Stomach (tissue), 9 donors: ENCODE measurements around the gene SPTSSB. TPM values are rescaled to one million over a fixed set of nuclear protein-coding genes. Genes with fewer than 3 reads are reported as not detected.

ENCODE experiments used
- DNase-seq, 2 donors: peaks; one replicate each; pipeline versions ENCODE4 v3.0.0 to v3.0.0-alpha.2; 2013 to 2019
- H3K27ac ChIP-seq, 5 donors: fragments of 200-600 bp in 4 of 5; sonication (generic) in 4 of 5; one replicate each; pipeline ENCODE4 v1.5.1; 2013 to 2019; ENCODE audit warnings: mild to moderate bottlenecking in 1 of 5, moderate library complexity in 1 of 5
- H3K27me3 ChIP-seq, 3 donors: fragments of 200-600 bp; sonication (generic); one replicate each; pipeline ENCODE4 v1.5.1; 2017 to 2019; ENCODE audit warnings: mixed run types in 1 of 3
- H3K36me3 ChIP-seq, 4 donors: fragments of 200-600 bp; sonication (generic); 1 replicate in 3 of 4; 2 replicates in 1 of 4; pipeline ENCODE4 v1.5.1; 2016 to 2019
- H3K4me1 ChIP-seq, 4 donors: fragments of 200-600 bp; sonication (generic); one replicate each; pipeline ENCODE4 v1.5.1; 2016 to 2019
- H3K4me3 ChIP-seq, 4 donors: fragments of 200-600 bp; sonication (generic) in 3 of 4; one replicate each; pipeline ENCODE4 v1.5.1; 2016 to 2019; ENCODE audit warnings: mild to moderate bottlenecking in 1 of 4
- H3K9me3 ChIP-seq, 4 donors: fragments of 200-600 bp; sonication (generic); one replicate each; pipeline ENCODE4 v1.5.1; 2016 to 2019
- EP300 ChIP-seq: sonication (generic); formaldehyde crosslinking; IDR thresholded peaks from one replicate; pipeline ENCODE4 v1.6.1; 2017; ENCODE audit warnings: antibody characterized with exemption
- POLR2A ChIP-seq, 4 donors: fragments of 450-650 bp; IDR thresholded peaks; one replicate each; pipeline ENCODE4 v1.6.1; 2016; ENCODE audit warnings: antibody characterized with exemption in 4 of 4, control low read depth in 2 of 4, mild to moderate bottlenecking in 1 of 4, moderate library complexity in 1 of 4
- POLR2AphosphoS5 ChIP-seq, 3 donors: sonication (generic); formaldehyde crosslinking; IDR thresholded peaks; one replicate each; pipeline ENCODE4 v1.6.1; 2016; ENCODE audit warnings: antibody characterized with exemption in 3 of 3
- WGBS, 5 donors: extraction: QIAGEN DNeasy Blood & Tissue Kit in 3 of 5; methylation state at CpG; one replicate each; pipeline versions ENCODE4 v1.1.5 to v1.1.7; 2013 to 2018; 5-methylcytosine and 5-hydroxymethylcytosine counted together
- intact Hi-C: fragments of 100-400 bp; cut with DNase I; formaldehyde crosslinking; loops from one replicate; pipeline ENCODE4 v1.15.1; 2023; ENCODE audit warnings: low total_unique reads
- polyA plus RNA-seq, 3 donors: library from polyadenylated mRNA; stranded (reverse); fragments of 200-250 nt; gene quantifications; one replicate each; pipeline ENCODE4 v1.2.3, GENCODE V29; 2013
- total RNA-seq, 5 donors: library from RNA; depleted of rRNA; stranded (reverse); fragments of >200 nt; gene quantifications; one replicate each; pipeline versions ENCODE4 v1.1.0 to v1.2.3, GENCODE V29; 2014 to 2016
- TF ChIP-seq, protein P1 (sequence below), 7 experiments: fragments of 450-650 bp in 4 of 7; fragments of 200-600 bp in 3 of 7; sonication (generic) in 3 of 7; IDR thresholded peaks; one replicate each; pipeline ENCODE4 v1.5.1; 2016 to 2019; ENCODE audit warnings: antibody characterized with exemption in 7 of 7, control low read depth in 2 of 7, mild to moderate bottlenecking in 1 of 7
- donor health status: healthy with polysubstance abuse.
- donor health status: Bipolar disorder and iron deficiency.
- donor health status: healthy.

The SPTSSB gene
- total and polyA plus RNA-seq, 8 donors = 0.29 to 86.3 (median 12.1) TPM

DNA sequence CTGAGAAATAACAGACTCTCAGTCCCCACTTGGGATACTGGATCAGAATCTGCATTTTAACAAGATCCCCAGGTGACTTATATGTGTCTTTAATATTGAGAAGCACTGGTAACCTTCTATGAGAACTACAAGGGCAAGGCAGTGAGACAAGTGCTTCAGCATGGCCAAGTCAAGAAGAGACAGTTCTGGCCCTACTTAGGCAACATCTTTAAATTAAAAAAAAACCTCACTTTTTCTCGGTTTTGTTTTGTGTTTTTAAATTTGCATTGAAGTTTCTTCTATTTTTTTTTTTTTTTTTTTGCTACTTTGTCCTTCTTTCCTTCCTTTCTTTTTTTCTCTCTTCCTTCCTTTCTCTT, 42.5 kb upstream of the SPTSSB start:
- Histone ChIP-seq H3K27me3 (no peaks in the 10 kb centered on the region), H3K27ac (peak overlapping the region in 1 of 5 donors; percentile 39), H3K4me3 (no peak overlapping the region), H3K4me1 (peaks cover 18 to 34% (median 23%) of the 10 kb centered on the region in 4 donors), H3K36me3 (no peaks in the 10 kb centered on the region), H3K9me3 (no peaks in the 10 kb centered on the region)
- intact Hi-C loops = no loop called here
- no peak for DNase-seq
- TF ChIP-seq EP300 (no peak), POLR2A (IDR thresholded peaks at IDR 0.05) (no peak), POLR2AphosphoS5 (IDR thresholded peaks at IDR 0.05) (no peak)
- TF ChIP-seq, protein P1, sequence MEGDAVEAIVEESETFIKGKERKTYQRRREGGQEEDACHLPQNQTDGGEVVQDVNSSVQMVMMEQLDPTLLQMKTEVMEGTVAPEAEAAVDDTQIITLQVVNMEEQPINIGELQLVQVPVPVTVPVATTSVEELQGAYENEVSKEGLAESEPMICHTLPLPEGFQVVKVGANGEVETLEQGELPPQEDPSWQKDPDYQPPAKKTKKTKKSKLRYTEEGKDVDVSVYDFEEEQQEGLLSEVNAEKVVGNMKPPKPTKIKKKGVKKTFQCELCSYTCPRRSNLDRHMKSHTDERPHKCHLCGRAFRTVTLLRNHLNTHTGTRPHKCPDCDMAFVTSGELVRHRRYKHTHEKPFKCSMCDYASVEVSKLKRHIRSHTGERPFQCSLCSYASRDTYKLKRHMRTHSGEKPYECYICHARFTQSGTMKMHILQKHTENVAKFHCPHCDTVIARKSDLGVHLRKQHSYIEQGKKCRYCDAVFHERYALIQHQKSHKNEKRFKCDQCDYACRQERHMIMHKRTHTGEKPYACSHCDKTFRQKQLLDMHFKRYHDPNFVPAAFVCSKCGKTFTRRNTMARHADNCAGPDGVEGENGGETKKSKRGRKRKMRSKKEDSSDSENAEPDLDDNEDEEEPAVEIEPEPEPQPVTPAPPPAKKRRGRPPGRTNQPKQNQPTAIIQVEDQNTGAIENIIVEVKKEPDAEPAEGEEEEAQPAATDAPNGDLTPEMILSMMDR (IDR thresholded peaks at IDR 0.05) = no peak
- 71 to 83% (median 79%) methylated on average over 1 of the region's 1 CpG for WGBS, 5 donors

DNA sequence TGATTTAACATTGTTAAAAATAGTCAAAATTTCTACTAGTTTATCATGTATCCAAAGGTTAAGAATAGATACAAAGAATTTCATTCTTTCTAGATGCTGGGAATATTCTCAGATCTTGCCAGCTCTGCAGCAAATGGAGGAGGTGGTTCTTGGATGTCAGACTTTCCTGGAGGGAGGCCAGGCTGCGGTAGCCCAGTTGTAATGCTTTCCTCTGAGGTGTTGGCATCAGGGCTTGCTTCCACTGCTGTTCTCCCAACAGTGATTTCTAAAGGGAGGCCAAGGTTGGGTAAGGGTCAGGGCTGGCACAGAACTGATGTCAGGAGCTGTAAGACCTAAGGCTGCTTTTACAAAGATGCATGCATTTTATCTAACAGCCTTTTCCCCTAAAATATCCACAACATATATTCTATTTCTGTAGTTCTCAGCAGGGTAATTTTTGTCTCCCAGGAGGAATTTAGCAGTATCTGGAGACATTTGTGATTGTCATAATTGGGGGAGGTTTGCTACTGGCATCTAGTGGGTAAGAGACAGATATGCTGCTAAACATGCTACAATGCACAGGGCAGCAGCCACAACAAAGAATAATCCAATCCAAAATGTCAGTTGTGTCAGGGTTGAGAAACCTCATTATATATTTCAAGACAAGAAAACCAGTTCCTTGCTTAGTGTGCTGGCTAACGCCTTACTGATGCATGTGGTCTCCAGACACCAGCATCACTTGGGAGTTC, 42.0 kb upstream of the SPTSSB start:
- Histone ChIP-seq H3K4me3 (no peak overlapping the region), H3K9me3 (no peaks in the 10 kb centered on the region), H3K27me3 (no peaks in the 10 kb centered on the region), H3K36me3 (no peaks in the 10 kb centered on the region), H3K27ac (peak overlapping the region in 3 of 5 donors; percentile 0 to 39 (median 29)), H3K4me1 (peaks cover 18 to 39% (median 23%) of the 10 kb centered on the region in 4 donors)
- intact Hi-C loops = no loop called here
- 25 to 53% (median 46%) methylated on average over 2 of the region's 2 CpGs for WGBS, 5 donors
- DNase-seq = peak; percentile 52 to 71
- no peak for TF ChIP-seq EP300
- TF ChIP-seq, protein P1 (IDR thresholded peaks at IDR 0.05) = no peak
- no peak for TF ChIP-seq POLR2AphosphoS5 (IDR thresholded peaks at IDR 0.05)
- TF ChIP-seq POLR2A (IDR thresholded peaks at IDR 0.05) = no peak

DNA sequence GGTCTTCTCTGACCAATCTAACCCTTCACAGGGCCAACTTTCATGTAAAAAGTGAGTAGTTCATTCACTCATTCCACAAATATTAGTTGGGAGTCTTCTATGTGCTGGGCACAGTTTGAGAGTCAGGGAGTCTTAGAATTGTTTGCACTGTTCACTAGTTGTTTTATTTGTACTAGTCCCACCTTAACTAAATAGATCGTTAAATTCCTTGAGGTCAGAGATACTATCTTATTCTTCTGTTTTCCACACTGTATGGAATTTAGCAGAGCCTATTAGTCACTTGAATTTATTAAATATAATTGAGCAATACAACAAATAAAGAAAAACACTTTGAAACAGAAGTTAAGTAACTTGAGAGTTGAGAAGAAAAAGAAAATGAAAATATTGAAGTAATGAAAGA, 40.8 kb upstream of the SPTSSB start:
- Histone ChIP-seq H3K36me3 (no peaks in the 10 kb centered on the region), H3K4me1 (peaks cover 18 to 51% (median 28%) of the 10 kb centered on the region in 4 donors), H3K9me3 (no peaks in the 10 kb centered on the region), H3K27ac (peak overlapping the region in 3 of 5 donors; percentile 11 to 64 (median 26)), H3K4me3 (no peak overlapping the region), H3K27me3 (no peaks in the 10 kb centered on the region)
- intact Hi-C loops = no loop called here
- WGBS, 5 donors = 37 to 58% (median 44%) methylated on average over 1 of the region's 1 CpG
- DNase-seq = no peak
- TF ChIP-seq, protein P1 (IDR thresholded peaks at IDR 0.05) = no peak
- TF ChIP-seq POLR2A (IDR thresholded peaks at IDR 0.05) = no peak
- TF ChIP-seq EP300 = no peak
- TF ChIP-seq POLR2AphosphoS5 (IDR thresholded peaks at IDR 0.05) = no peak

DNA sequence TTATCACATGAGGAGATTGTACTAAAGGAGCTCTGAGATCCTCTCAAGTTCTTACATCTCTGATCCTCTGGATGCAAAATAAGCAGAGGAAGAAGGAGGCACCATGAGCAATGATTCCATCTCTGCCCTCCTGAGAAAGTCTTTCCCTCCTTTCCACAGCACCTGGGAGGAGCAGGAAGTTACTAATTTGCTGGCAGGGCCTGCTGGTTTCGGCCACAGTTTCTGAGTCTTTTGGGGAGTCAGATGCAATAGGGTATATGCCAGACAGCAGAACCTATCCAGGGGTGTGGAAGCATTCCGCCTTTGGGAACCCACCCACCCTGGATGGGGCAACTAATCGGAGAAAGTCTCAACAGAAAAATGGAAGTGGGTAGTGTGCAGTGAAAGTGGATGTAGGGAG, 38.5 kb upstream of the SPTSSB start:
- H3K4me1 ChIP-seq = peaks cover 19 to 50% (median 28%) of the 10 kb centered on the region in 4 donors
- no peak for DNase-seq
- no peak overlapping the region for H3K4me3 ChIP-seq
- no peaks in the 10 kb centered on the region for H3K27me3 ChIP-seq
- no peaks in the 10 kb centered on the region for H3K9me3 ChIP-seq
- 68 to 83% (median 75%) methylated on average over 3 of the region's 3 CpGs for WGBS, 5 donors
- TF ChIP-seq, protein P1 (IDR thresholded peaks at IDR 0.05) = no peak
- no peak for TF ChIP-seq POLR2AphosphoS5 (IDR thresholded peaks at IDR 0.05)
- no peak for TF ChIP-seq POLR2A (IDR thresholded peaks at IDR 0.05)
- no peak for TF ChIP-seq EP300
- peak overlapping the region in 3 of 5 donors; percentile 9 to 47 (median 36) for H3K27ac ChIP-seq
- no peaks in the 10 kb centered on the region for H3K36me3 ChIP-seq
- intact Hi-C loops = no loop called here
